ENCODE results near the gene NAP1L5.

NAP1L5 gene, protein sequence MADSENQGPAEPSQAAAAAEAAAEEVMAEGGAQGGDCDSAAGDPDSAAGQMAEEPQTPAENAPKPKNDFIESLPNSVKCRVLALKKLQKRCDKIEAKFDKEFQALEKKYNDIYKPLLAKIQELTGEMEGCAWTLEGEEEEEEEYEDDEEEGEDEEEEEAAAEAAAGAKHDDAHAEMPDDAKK

DNA sequence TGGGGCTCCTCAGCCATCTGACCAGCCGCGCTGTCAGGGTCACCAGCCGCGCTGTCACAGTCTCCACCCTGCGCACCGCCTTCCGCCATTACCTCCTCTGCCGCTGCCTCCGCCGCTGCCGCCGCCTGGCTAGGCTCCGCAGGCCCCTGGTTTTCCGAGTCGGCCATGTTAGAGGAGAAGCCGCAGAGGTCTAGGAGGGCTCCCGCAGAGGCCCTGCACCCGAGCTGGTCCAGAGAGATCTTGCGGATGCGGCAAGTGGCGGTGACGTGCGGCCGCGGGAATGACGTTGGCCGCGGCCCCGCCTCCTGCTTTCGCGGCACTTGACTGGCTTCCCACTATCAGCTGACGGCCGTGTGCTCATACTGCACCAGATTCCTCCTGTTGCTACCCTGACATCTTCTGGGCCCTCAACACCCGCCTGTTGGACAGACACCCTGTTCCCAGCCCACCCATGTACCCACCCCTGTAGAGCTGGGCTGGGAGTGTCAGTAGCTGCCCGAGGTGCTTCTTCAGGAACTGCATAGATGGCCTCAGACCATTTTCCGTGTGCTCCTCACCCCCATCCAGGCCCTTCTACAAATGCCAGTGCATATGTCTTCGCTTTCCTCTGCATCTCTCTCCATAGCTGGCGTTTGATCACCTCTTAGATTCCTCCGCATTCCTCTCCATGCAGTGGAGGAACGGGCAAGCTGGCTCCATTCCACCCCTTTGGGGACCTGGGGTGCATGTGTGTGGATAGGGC is at the start of gene NAP1L5:
TSS of gene NAP1L5 (minus strand) at position 242 of the 742 bp plus-strand sequence. CDS start at position 167, 75 bp downstream.
- peak; percentile 45 to 57 for DNase-seq

DNA sequence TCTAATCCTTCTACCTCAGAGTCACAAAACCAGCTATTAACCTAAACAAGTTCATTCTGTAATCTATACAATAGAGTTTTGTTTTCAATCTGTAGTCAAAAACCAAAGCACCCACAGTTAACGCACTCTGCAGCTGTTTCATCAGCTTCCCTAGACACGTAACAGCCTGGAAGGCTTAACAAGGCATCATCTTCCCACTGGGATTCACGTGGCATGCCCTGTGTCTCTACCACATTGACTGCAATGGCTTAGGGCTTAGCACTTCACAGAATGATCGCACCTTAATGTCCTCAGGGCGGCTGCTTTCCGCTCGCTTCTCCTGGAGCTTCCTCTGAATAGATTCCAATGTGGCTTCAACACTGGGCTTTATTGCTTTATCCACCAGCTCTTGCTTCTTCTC is 49.7 kb upstream of the NAP1L5 start:
- DNase-seq, result no peak

DNA sequence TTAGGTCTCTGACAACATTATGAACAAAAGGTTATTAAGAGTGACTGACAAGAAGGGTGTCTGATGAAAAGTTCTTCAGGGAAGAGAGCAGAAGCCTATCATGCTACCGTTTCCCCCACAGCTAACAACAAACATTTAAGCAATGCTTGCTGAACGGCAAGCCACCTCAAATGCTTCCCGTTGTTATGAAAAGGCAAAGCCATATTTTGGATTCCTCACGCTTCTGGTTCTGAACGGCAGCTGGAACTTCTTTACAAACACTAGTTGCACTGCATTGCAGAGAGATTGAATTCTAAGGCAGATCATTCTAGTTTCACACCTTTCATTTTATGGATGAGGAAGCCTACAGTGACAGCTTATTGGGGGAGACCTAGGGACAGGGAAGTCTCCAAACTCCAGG is 48.6 kb upstream of the NAP1L5 start:
- DNase-seq, result no peak

DNA sequence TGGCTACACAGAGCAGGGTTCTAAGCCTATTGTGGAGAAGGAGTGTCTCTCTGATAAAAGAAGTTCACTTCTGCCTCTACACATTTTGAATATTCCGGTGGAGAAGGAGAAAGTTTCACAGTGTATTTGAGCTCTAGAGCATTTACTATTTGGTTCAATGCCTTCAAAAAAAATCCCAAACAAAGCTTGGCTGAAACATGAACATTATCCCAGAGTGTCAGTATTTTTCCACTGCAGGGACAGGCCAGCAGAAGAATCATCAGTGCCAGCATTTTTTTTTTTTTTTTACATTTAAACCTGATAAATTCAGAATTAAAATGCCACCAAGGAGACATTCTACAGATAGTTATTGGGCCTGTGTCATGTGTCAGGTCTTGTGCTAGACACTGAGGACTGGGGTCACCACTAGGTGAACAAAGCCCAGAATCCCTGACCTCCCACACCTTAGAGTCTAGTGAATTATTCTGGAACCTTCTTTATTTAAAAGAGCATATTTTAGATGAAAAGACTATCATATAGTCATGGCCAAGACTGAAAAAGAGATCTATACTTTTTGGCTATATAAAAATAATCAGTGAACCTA is 48.0 kb upstream of the NAP1L5 start:
- DNase-seq, result no peak

DNA sequence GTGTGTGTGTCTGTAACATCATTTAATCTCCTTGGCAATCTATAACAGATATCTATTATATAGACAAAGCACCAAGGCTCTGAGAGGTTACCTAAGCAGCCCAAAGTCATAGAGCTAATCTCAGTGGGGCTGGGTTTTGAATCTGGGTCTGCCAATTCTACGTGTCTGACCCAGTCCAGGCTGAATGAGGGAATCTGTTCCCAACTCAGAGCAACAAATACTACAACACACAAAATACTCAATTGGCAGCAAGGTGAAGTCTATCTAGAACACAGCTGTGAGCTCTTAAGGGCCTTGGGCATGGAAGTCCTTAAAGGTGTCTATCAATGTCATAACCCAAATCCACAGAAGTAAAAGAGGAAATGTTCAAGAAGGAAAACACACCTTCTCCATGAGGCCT is 47.5 kb upstream of the NAP1L5 start:
- no peak for DNase-seq

DNA sequence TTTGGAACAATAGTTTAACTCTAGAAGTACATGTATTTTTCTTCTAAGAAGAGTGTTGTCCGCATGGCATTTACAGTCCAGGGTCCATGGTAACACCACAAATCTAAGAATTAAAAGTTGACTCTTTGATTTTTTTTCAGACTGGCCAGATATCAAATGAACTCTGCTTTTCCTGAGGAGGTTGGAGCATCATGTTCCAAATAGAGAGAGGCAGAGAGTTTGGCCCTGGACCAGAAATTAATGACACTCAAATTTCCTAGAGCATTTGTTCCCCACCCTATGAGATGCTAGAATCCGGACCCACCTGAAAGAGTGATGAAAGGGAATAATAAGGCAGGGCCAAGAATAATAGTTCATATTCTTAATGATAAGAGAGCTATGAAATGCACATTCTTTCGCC is 47.0 kb upstream of the NAP1L5 start:
- DNase-seq, result no peak

DNA sequence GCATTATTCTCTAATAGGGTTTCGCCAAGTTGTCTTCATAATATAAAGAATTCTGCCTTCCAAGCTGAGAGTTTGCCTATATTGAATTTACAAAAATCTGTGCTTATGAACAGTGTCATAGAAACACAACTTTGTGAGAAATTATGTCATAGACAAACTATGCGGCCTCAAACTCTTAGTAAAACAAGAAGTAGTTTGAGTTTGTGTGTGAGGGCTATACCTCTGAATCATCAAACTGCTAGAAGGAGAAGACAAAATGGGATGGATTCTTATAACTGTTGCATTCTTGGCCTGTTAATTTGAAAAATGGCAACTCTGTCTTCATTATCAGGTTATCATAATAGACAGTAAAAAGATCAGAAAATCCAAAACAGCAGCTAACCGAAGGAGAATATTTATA is 46.1 kb upstream of the NAP1L5 start:
- DNase-seq, result no peak

DNA sequence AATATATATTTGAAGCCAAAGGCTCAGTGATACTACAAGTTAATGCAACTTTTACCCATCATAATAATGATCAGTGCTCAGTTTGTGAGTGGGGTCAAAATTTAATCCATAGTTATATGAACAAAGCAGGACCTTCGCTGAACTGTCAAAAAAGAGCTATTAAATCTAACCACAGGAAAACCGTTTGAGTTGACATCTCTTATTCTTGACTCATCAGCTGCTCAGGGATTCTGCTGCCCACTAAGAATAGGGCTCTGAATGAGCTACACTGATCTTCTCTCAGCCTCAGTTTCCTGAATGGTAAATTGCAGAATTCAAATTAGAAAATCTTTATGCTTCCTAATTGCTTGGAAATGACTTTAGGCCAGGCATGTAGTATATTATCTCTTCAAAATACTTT is 44.9 kb upstream of the NAP1L5 start:
- DNase-seq, result no peak

DNA sequence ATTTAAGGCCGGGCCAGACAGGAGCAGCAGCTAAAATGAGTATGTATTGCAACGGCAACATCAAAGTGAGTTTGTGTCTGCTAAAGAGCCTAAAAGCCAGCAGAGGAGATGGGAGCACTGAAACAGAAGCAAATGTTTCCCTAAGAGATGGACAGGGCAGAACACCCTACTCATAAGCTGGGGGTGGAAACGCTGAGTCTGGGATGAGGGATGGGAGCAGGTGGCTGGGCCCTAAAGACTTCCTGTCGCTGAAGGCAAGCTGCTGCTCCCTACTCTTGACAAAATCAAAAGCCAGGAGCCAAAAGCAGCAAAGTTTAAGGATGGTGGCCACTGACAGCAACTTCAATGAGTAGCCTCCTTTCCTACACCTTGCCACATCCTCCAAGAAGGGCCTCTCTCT is 40.6 kb upstream of the NAP1L5 start:
- DNase-seq, result no peak

DNA sequence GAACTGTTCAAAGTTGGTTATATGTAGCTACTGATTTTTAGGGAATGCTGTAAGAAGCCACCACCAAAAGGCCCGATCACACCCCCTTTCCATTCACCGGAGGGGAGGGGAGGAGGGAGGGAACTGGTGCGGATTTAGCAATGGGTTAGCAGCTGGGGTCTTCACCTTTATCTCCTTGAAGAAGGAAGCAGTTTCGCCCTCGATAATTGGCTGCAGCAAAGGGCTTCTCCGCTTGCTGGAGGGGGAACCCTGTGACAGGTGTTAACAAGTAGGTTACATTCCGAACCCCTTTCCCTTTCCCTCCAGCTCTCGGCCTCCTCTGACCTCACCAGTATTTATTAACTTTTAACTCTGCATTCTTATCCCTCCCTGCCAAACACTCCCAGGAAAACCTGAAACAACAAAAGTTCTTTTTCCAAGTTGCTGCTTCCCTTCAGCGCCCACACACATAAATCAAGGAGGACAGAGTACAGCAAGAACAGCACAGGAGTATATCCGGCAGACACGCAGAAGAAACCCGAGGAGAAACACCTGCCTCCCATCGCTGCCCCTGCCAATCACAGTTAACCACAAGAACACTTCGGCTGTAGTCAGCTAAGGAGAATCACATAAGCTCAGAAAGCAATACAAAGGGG is 39.8 kb upstream of the NAP1L5 start:
- DNase-seq, result peak in 1 of 2 donors; percentile 8

DNA sequence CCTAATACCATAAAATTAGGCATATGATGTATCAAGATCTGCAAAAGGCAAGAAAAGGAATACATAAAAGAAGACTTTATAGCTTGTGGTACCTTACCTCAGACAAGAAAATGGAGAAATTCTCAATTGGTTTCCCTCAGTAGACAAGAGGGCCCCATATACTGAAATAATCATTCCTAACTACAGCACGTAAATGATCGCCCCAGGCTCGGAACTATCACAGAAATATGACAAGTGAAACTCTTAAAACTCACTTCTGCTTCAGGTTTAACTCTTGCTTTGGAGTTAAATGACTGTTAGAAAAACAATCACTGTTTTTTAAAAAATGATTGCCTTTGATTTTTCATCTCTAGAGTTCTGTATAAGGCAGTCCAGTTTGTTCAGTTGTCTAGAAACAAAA is 38.6 kb upstream of the NAP1L5 start:
- DNase-seq, result no peak

DNA sequence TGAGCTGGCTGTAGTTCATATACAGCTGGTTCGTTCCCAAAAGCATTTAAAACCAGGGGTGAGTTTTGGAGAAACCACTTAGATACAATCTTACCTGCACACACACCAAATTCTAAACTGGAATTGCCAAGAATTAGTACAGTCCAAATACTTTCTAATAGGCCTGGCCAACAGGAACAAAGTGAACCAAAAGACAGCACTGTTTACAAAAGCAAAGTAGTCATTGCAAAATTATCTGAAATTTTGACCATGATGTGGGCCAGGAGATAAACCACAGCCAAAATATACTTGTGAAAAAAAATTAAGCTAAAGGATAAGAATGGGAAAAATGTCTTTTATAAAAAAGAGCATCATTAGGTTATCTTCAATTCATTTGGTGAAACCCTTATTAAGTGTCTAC is 37.9 kb upstream of the NAP1L5 start:
- no peak for DNase-seq

DNA sequence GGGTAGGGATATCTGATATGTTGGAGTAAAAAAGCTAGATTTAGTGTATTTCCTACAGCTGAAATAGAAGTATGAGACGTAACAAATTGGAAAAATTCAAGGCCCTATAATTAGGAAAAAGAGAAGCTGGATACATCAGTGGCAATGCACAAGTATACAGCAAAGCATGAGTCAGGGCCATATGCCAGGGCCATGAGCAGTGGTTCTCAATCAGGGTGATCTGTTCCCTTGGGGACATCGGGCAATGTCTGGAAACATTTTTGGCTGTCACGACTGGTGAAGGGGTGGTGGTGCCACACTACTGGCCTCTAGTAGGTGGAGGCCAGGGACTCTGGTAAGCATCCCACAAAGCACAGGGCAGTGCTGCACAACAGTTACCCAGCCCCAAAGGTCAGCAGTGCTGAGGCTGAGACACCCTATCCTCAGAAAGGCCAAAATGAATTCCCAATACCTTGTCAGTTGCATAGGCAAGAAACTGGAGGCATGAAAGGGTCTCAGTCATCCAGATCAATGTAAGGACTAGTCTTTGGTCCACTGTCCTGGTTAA is 36.8 kb upstream of the NAP1L5 start:
- DNase-seq, result no peak

DNA sequence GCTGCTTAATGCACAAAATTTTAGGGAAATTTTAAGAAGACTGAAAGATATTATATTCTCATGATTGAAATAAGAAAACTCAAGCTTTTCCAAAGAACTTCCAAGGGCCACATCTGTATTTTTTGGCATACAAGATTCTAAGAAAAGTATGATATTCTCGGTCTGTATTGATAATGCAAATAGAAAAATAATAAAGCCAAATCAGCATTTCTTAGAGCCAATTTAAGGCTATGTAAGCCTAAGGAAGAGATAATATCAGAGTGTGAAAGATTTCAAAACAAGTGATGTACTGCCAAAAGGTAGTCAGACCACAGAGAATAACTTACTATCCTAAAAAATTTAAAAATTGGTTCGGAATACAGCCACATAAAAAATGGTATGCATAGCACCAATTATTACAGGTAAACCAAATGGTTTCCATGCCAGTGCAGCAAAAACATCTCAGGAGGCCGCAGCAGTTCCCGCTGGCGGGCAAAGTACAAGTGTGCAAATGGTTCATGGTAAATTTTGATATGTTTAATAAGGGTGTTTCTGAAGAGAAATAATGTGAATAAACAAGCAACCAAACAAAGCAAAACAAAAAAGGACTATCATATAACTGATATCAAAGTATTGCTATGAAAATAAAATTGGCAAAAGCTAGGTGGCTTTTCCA is 35.2 kb upstream of the NAP1L5 start:
- no peak for DNase-seq

DNA sequence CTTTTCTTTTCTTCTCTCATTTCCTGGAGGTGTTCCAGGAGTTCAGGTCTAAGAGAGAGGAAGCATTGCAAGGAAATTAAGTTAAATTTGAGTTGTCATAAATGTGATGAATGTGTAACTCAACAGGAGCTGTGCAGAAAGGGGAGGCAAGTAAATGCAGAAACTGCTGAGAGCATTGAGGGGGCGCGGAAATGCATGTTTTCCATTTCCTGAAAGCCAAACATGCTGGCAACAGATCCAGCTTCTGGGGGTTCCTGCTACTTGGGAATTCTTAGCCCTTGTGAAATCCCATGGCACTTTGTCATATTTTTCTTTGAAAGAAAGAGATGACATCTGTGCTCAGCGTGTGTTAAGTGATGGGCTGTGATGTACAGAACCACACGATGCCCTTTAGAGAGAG is 33.8 kb upstream of the NAP1L5 start:
- no peak for DNase-seq

DNA sequence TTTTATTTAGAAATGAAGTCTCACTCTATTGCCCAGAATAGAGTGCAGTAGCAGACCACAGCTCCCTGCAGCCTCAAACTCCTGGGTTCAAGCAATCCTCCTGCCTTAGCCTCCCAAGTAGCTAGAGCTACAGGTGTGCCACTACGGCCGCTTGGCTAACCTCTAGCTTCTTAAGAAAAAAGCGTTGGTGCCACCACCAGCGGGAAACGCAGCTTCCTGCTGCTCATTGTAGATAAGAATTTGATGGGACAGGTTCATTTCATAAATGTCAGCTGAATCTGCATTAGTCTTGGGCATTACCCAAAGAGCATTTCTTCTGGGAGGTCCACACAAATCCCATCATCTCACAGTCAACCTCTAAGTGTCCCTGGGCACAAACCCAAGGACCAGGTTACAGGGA is 33.2 kb upstream of the NAP1L5 start:
- no peak for DNase-seq

DNA sequence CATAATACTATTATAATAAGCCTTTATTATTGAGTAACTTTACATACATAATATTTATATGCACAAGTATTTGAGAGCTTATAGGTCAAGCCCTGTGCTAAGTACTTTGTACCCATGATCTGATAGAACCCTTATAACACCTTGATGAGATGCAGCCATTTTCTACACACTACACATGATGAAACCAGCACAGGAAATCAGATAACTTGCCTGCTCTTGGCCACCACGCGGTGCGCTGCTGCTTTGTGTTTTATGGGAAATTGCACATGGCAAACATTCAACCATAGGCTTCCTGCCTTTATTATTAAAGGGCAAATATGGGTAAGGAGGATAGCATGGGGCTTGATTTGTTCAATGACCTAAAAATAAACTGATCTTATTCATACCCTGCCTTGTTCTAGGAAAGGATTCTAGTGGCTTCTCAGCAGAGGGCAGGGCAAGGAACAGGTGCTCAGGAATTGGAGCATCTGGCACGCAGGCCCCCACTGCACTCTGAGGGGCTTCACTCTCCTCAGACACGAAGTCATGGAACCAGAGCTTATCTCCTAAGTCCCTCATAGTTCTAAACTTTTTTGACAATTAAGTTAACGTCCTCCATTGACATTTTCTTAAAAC is 31.6 kb upstream of the NAP1L5 start:
- no peak for DNase-seq

DNA sequence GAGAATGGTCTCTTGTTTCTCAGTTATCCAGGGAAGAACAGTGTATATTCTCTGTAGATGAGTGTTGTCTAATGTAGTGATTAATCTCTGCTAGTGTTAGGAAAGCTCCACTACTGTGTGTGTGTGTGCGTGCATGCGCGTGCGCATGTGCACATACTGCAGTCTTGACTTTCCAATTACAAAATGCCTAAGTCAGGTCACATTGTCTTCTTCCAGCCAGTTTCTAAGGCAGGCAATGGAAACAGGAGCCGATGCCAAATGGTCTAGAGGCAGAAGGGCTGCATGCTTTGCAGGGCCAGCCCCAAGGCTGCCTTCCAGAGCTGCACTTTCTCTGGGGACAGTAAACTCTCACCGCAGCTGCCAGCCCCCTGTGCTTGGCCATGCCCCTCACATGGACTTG is 30.5 kb upstream of the NAP1L5 start:
- DNase-seq, result no peak

DNA sequence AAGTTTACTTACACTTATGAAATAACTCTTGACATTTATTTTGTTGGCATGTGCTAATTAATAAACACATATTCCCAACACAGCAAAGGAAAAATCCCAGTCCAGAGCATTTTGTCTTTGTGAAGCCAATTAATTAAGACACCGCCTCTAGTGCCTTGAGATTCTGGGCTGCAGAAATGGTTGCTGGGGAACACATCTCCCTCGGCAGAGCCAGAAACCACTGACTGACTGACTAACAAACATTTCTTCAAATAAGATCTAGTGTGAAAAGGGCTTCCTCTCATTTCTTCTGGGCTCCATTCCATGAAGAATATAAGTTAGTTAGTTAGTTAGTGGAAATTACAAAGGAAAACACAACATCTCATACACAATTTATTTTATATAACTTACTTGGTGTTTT is 28.4 kb upstream of the NAP1L5 start:
- no peak for DNase-seq

DNA sequence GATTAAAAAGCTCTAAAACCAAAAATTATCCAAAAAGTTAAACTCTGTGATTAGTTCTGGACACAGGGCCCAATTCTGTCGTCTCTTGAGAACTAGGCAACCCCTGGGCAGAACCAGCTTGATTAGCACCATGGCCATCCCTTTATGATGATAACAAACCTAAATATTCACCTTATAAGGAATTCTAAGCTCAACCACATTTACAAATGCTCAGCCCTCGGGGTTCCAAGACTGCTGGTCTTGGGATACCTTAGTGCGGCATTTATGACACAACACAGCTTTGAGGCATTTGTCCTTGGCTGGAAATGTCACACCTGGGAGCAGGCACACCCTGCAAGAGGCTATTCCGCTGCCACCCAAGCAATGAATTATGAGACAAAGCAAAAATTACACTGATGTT is 27.5 kb upstream of the NAP1L5 start:
- no peak for DNase-seq

DNA sequence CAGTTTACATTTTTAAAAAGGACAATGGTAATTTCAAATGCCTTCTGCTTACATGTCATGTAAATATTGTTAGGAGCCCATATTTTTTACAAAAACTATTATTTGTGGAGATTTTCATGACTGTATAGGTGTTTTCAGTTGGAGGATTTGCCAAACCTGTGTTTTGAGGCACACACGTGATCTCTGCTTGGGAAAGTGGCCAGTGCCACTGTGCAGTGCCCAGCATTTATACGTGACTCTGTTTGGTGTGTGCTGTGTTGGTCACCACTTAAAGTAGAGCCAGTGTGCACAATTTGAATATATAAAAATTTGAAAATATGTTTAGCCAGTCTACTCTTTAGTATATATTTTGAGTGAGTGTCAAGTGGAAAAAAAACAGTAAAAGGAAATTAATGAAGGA is 26.8 kb upstream of the NAP1L5 start:
- DNase-seq, result no peak

DNA sequence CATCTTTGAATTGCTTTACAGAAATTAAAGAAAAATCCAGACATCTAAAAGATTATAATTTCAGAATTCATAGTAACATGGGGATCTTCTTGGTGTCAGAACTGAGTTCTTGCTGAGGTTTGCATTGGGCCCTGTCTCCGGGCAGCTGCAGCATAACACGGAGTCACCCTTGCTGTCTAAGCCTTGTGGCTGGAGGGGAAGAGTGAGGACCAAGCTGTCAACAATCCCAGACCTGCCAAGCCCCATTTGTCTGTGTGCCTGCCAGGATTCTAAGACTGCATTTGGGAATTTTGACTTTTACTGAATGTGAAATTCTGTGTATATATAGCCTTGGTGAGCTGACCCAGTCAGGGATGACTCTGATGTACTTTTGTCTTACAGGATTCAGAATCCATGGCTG is 25.2 kb upstream of the NAP1L5 start:
- no peak for DNase-seq

DNA sequence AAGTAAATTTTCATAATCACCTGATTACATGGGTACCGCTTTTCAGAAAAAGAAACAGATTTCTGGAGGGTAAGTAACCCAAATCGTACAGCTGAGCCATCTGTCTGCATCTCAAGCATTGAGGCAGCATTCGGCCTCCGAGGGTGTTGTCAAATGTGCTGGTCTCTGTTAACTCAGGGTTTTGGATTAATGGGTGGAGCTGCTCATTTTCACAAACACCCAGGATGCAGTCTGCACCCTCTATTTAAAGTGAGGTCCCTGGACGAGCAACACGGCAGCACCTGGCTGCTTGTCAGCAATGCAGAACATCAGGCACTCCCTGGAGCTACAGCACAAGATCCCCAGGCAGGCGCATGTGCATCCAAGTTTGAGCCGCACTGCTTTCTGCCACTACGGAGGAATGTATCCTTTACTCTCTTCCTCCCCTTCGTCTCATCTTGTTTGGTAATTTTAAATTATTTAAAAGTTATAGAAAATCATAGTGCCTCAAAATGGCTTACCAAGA is 24.7 kb upstream of the NAP1L5 start:
- no peak for DNase-seq

Data from activated CD4-positive, alpha-beta T cell treated with anti-CD3 and anti-CD28 coated beads for 4 hours (primary cell).